ENCODE data around the gene RPS19BP1.

DNA sequence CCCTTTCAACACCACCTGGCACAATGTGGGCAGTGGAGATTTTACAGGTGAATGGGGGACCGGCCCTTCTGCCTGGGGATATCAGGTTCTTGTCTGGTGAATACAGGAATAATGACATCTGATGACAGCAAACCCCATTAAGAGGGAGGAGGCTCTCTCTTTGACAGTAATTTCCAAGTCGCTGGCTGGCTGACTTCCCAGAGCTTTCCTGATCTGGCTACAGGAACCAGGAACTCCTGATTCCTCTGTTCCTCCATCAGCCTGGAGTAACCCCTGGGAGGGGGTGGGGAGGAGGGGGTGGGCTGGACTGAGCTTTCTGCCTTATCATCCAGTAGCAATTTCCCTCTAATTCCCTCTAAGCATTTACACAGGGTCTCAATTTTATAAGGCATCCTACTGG, 34.2 kb downstream of the RPS19BP1 start:
- TF ChIP-seq, protein P1, sequence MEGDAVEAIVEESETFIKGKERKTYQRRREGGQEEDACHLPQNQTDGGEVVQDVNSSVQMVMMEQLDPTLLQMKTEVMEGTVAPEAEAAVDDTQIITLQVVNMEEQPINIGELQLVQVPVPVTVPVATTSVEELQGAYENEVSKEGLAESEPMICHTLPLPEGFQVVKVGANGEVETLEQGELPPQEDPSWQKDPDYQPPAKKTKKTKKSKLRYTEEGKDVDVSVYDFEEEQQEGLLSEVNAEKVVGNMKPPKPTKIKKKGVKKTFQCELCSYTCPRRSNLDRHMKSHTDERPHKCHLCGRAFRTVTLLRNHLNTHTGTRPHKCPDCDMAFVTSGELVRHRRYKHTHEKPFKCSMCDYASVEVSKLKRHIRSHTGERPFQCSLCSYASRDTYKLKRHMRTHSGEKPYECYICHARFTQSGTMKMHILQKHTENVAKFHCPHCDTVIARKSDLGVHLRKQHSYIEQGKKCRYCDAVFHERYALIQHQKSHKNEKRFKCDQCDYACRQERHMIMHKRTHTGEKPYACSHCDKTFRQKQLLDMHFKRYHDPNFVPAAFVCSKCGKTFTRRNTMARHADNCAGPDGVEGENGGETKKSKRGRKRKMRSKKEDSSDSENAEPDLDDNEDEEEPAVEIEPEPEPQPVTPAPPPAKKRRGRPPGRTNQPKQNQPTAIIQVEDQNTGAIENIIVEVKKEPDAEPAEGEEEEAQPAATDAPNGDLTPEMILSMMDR (IDR thresholded peaks at IDR 0.05): no peak
- TF ChIP-seq EZH2 (IDR thresholded peaks at IDR 0.05; ENCODE audit: borderline replicate concordance, insufficient read depth, low read depth, low read length, poor library complexity, severe bottlenecking): no peak

Measured in B cell (primary cell).